A549 (cell line): ENCODE results near the gene NAT10. TPM values are rescaled to one million over a fixed set of nuclear protein-coding genes. Genes with fewer than 3 reads are reported as not detected.
A peak's percentile ranks its signal among the peaks of the same experiment; 100 is the strongest.

Experiments
- ATAC-seq, 2 experiments: fragments of 200-7000 bp in 1 of 2; fragments of >200 bp in 1 of 2; cut with Nextera tagmentation in 1 of 2; cut with Tn5 transposase in 1 of 2; 3 replicates each; pipeline versions ENCODE4 v1.8.0 to v1.9.1; 2018 to 2020; ENCODE audit warnings: mild to moderate bottlenecking in 1 of 2, moderate library complexity in 1 of 2
- CTCF ChIA-PET: fragments of 300-600 bp; sonication (Branson Sonifier 250); formaldehyde crosslinking; extraction: SDS; loops from one replicate; lab custom pipeline; 2021; ENCODE audit warnings: antibody characterized with exemption, inconsistent platforms; lab: Yijun Ruan, JAX
- POLR2A ChIA-PET: fragments of 350-600 bp; formaldehyde crosslinking; extraction: SDS; loops from one replicate; lab custom pipeline; 2021; ENCODE audit warnings: antibody characterized with exemption, inconsistent platforms; lab: Yijun Ruan, JAX
- DNase-seq, 2 experiments: peaks; one replicate each; pipeline versions ENCODE4 v3.0.0 to v3.0.0-alpha.2; 2011 to 2016; ENCODE audit warnings: low read depth in 1 of 2, low spot score in 1 of 2
- FAIRE-seq: peaks from 2 replicates; lab custom pipeline; 2011; peaks lifted over from hg19 to GRCh38; lab: Jason Lieb, UNC
- H3K27ac ChIP-seq, 2 experiments: fragments of >200 bp; sonication (Bioruptor Twin); formaldehyde crosslinking; 3 replicates each; pipeline ENCODE4 v1.5.1; 2016 to 2017
- H3K4me1 ChIP-seq: fragments of >200 bp; sonication (Bioruptor Twin); formaldehyde crosslinking; 3 replicates; pipeline ENCODE4 v1.6.1; 2016
- H3K4me2 ChIP-seq: fragments of >200 bp; sonication (Bioruptor Twin); formaldehyde crosslinking; 3 replicates; pipeline ENCODE4 v1.6.1; 2016
- H3K4me3 ChIP-seq: fragments of >200 bp; sonication (Bioruptor Twin); formaldehyde crosslinking; 3 replicates; pipeline ENCODE4 v1.5.1; 2016
- H3K9me3 ChIP-seq: fragments of >200 bp; sonication (Bioruptor Twin); formaldehyde crosslinking; 3 replicates; pipeline ENCODE4 v1.6.1; 2016
- CBX2 ChIP-seq: fragments of 200-600 bp; sonication (generic); IDR thresholded peaks from 2 replicates; pipeline ENCODE4 v1.6.1; 2016; ENCODE audit warnings: low read depth, mild to moderate bottlenecking, borderline replicate concordance
- CBX8 ChIP-seq: fragments of 200-600 bp; sonication (generic); IDR thresholded peaks from 2 replicates; pipeline ENCODE4 v1.6.1; 2016
- CHD4 ChIP-seq: fragments of 200-600 bp; sonication (generic); IDR thresholded peaks from 2 replicates; pipeline ENCODE4 v1.6.1; 2016; ENCODE audit warnings: antibody characterized with exemption, mild to moderate bottlenecking, borderline replicate concordance
- CTCF ChIP-seq: fragments of >200 bp; sonication (Bioruptor Twin); formaldehyde crosslinking; IDR thresholded peaks from 3 replicates; pipeline ENCODE4 v1.5.1; 2016
- E2F6 ChIP-seq: IDR thresholded peaks from 2 replicates; pipeline ENCODE4 v1.6.1; 2012; ENCODE audit warnings: low read depth, borderline replicate concordance
- EHF ChIP-seq: fragments of 250-450 bp; sonication (Bioruptor Pico); IDR thresholded peaks from 2 replicates; pipeline ENCODE4 v1.5.0; 2020; ENCODE audit warnings: mild to moderate bottlenecking
- EHMT2 ChIP-seq: fragments of 200-600 bp; sonication (generic); IDR thresholded peaks from 2 replicates; pipeline ENCODE4 v1.6.1; 2016; ENCODE audit warnings: antibody characterized with exemption, low read depth, mild to moderate bottlenecking, moderate library complexity
- ELK1 ChIP-seq: fragments of 150-350 bp; IDR thresholded peaks from 2 replicates; pipeline ENCODE4 v1.6.1; 2014; ENCODE audit warnings: low read depth, mild to moderate bottlenecking, low read length
- EP300 ChIP-seq, 2 experiments: fragments of >200 bp; sonication (Bioruptor Twin); formaldehyde crosslinking; IDR thresholded peaks; 2 replicates in 1 of 2; 3 replicates in 1 of 2; pipeline ENCODE4 v1.6.1; 2016 to 2017
- FOXS1 ChIP-seq: fragments of 250-450 bp; sonication (Bioruptor Pico); IDR thresholded peaks from 2 replicates; pipeline ENCODE4 v1.5.0; 2020; ENCODE audit warnings: mild to moderate bottlenecking, moderate library complexity
- GATA3 ChIP-seq: IDR thresholded peaks from 2 replicates; pipeline ENCODE4 v1.6.1; 2012; ENCODE audit warnings: borderline replicate concordance
- HDAC2 ChIP-seq: fragments of 200-600 bp; sonication (generic); IDR thresholded peaks from 2 replicates; pipeline ENCODE4 v1.6.1; 2016
- HES2 ChIP-seq: fragments of >200 bp; sonication (Bioruptor Twin); formaldehyde crosslinking; IDR thresholded peaks from 2 replicates; pipeline ENCODE4 v1.6.1; 2016
- HOXA7 ChIP-seq: fragments of 250-450 bp; sonication (Bioruptor Pico); IDR thresholded peaks from 2 replicates; pipeline ENCODE4 v1.5.0; 2020; ENCODE audit warnings: mild to moderate bottlenecking, moderate library complexity
- MAFK ChIP-seq: fragments of 450-650 bp; IDR thresholded peaks from 2 replicates; pipeline ENCODE4 v1.6.1; 2014; ENCODE audit not compliant: partially characterized antibody
- MAX ChIP-seq: IDR thresholded peaks from 2 replicates; pipeline ENCODE4 v1.6.1; 2012
- NPAS2 ChIP-seq: fragments of 250-450 bp; sonication (Bioruptor Pico); IDR thresholded peaks from 2 replicates; pipeline ENCODE4 v1.8.0; 2022; ENCODE audit warnings: mild to moderate bottlenecking, moderate library complexity, borderline replicate concordance
- NR3C1 ChIP-seq: fragments of >200 bp; sonication (Bioruptor Twin); formaldehyde crosslinking; IDR thresholded peaks from 3 replicates; pipeline ENCODE4 v1.6.1; 2017
- PHF8 ChIP-seq: fragments of 200-600 bp; sonication (generic); IDR thresholded peaks from 2 replicates; pipeline ENCODE4 v1.6.1; 2016; ENCODE audit warnings: low read depth, mild to moderate bottlenecking, antibody characterized with exemption, moderate library complexity, borderline replicate concordance
- RCOR1 ChIP-seq: fragments of 150-350 bp; IDR thresholded peaks from 2 replicates; pipeline ENCODE4 v1.6.1; 2014; ENCODE audit warnings: antibody characterized with exemption, low read length, low read depth
- SMC3 ChIP-seq: fragments of >200 bp; sonication (Bioruptor Twin); formaldehyde crosslinking; IDR thresholded peaks from 3 replicates; pipeline ENCODE4 v1.6.1; 2018; ENCODE audit warnings: inconsistent platforms
- WGBS: methylation state at CpG from one replicate; pipeline ENCODE4 v1.1.6; 2017; ENCODE audit errors: missing lambda C conversion rate; 5-methylcytosine and 5-hydroxymethylcytosine counted together
- polyA plus RNA-seq, 4 experiments: library from polyadenylated mRNA; depleted of rRNA in 3 of 4; stranded (reverse); fragments of >200 nt; fragmentation: RNase III in 1 of 4; extraction: RNeasy Plus Mini Kit Qiagen cat#74134 plus additional on column Dnase treatment in 1 of 4; gene quantifications; 2 replicates in 3 of 4; 3 replicates in 1 of 4; pipeline ENCODE4 v1.2.3, GENCODE V29; 2011 to 2017
- TF ChIP-seq, protein P1 (sequence below): fragments of 250-450 bp; sonication (Bioruptor Pico); IDR thresholded peaks from 2 replicates; pipeline ENCODE4 v1.5.0; 2021; ENCODE audit warnings: mild to moderate bottlenecking, moderate library complexity, borderline replicate concordance
- TF ChIP-seq, protein P2 (sequence below): fragments of >200 bp; sonication (Bioruptor Twin); formaldehyde crosslinking; IDR thresholded peaks from 3 replicates; pipeline ENCODE4 v1.6.1; 2016
- TF ChIP-seq, protein P3 (sequence below): IDR thresholded peaks from 2 replicates; pipeline ENCODE4 v1.6.1; 2012

NAT10 gene
- polyA plus RNA-seq, 2 of the 4 experiments (the other 2 are of a cell fraction), result 38.6 to 59.3 TPM

- peak; percentile 90 for TF ChIP-seq NPAS2 (CRISPR knock-in tag)
- peak; percentile 97 for TF ChIP-seq HOXA7 (CRISPR knock-in tag)
- TF ChIP-seq E2F6, result 0 out of 2 replicates have a peak, but pooled peaks have one; percentile 22
- no peak for TF ChIP-seq CHD4
- TF ChIP-seq CTCF, result no peak
- no peak for TF ChIP-seq CBX2
- peak; percentile 49; the same call in 1 of the 2 replicates for TF ChIP-seq EHF
- TF ChIP-seq, protein P1, sequence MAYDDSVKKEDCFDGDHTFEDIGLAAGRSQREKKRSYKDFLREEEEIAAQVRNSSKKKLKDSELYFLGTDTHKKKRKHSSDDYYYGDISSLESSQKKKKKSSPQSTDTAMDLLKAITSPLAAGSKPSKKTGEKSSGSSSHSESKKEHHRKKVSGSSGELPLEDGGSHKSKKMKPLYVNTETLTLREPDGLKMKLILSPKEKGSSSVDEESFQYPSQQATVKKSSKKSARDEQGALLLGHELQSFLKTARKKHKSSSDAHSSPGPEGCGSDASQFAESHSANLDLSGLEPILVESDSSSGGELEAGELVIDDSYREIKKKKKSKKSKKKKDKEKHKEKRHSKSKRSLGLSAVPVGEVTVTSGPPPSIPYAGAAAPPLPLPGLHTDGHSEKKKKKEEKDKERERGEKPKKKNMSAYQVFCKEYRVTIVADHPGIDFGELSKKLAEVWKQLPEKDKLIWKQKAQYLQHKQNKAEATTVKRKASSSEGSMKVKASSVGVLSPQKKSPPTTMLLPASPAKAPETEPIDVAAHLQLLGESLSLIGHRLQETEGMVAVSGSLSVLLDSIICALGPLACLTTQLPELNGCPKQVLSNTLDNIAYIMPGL (CRISPR knock-in tag), result peak; percentile 82; the same call in 1 of the 2 replicates
- peak; percentile 48 for TF ChIP-seq GATA3
- no peak for TF ChIP-seq HDAC2
- TF ChIP-seq, protein P2, sequence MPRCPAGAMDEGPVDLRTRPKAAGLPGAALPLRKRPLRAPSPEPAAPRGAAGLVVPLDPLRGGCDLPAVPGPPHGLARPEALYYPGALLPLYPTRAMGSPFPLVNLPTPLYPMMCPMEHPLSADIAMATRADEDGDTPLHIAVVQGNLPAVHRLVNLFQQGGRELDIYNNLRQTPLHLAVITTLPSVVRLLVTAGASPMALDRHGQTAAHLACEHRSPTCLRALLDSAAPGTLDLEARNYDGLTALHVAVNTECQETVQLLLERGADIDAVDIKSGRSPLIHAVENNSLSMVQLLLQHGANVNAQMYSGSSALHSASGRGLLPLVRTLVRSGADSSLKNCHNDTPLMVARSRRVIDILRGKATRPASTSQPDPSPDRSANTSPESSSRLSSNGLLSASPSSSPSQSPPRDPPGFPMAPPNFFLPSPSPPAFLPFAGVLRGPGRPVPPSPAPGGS, result peak; percentile 87; the same call in 2 of the 3 replicates
- 0 out of 5 replicates have a peak, but pooled peaks of 1 of the 2 experiments have one; percentile 14 for TF ChIP-seq EP300 (IDR thresholded peaks at IDR 0.05)
- TF ChIP-seq RCOR1, result no peak
- peak; percentile 99 for TF ChIP-seq MAX
- peak; percentile 80 for TF ChIP-seq PHF8
- no peak for TF ChIP-seq MAFK
Measured at GRCh38 chr11:34105079-34105956, at the start of gene NAT10 (continued).

GRCh38 chr11:34056672-34057071 is 48.8 kb upstream of the NAT10 start:
- ChIA-PET CTCF (interaction anchor here (1.8 kb wide), 1 partner anchor 9 kb away, joined by 6 read pairs; no protein-coding TSS in a partner anchor), POLR2A (no interaction called here)
- WGBS, result 31% methylated on average over 2 of the region's 2 CpGs
- Histone ChIP-seq H3K4me3 (no peak overlapping the region), H3K4me2 (peak overlapping the region; percentile 77), H3K4me1 (peaks cover 41% of the 10 kb centered on the region), H3K9me3 (no peaks in the 10 kb centered on the region), H3K27ac (no peak overlapping the region)
- ATAC-seq, result no peak
- no peak for FAIRE-seq
- DNase-seq, result no peak
- TF ChIP-seq, protein P3, sequence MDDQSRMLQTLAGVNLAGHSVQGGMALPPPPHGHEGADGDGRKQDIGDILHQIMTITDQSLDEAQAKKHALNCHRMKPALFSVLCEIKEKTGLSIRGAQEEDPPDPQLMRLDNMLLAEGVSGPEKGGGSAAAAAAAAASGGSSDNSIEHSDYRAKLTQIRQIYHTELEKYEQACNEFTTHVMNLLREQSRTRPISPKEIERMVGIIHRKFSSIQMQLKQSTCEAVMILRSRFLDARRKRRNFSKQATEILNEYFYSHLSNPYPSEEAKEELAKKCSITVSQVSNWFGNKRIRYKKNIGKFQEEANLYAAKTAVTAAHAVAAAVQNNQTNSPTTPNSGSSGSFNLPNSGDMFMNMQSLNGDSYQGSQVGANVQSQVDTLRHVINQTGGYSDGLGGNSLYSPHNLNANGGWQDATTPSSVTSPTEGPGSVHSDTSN, result no peak
- TF ChIP-seq NR3C1 (no peak), EHMT2 (no peak), CBX8 (no peak), HES2 (no peak), ELK1 (no peak), SMC3 (no peak), FOXS1 (CRISPR knock-in tag) (no peak)
